Tibial nerve (tissue), 3 donors: ENCODE measurements around the gene KLF11.

Experiments
- CTCF ChIP-seq, 5 experiments: fragments of 200-600 bp in 3 of 5; fragments of 450-650 bp in 2 of 5; sonication (generic) in 3 of 5; IDR thresholded peaks; one replicate each; pipeline ENCODE4 v1.5.1; 2016 to 2019; ENCODE audit warnings: antibody characterized with exemption in 5 of 5, mild to moderate bottlenecking in 3 of 5, moderate library complexity in 2 of 5
- POLR2A ChIP-seq, 2 donors: fragments of 450-650 bp; IDR thresholded peaks; one replicate each; pipeline ENCODE4 v1.6.1; 2017; ENCODE audit warnings: antibody characterized with exemption in 2 of 2, mild to moderate bottlenecking in 2 of 2, moderate library complexity in 2 of 2

GRCh38 chr2:9996321-9996720, 47.0 kb upstream of the KLF11 start:
- no peak for TF ChIP-seq POLR2A (IDR thresholded peaks at IDR 0.05)
- TF ChIP-seq CTCF (IDR thresholded peaks at IDR 0.05): no peak
